GM12891 (cell line): Measurements from ENCODE around the gene BOC.

Experiments used
- DNase-seq: peaks from one replicate; pipeline ENCODE4 v3.0.0; 2011; ENCODE audit warnings: low spot score; ENCODE audit not compliant: insufficient read length
- FAIRE-seq: peaks from 2 replicates; lab custom pipeline; 2011; peaks lifted over from hg19 to GRCh38; lab: Jason Lieb, UNC
- PAX5 ChIP-seq: IDR thresholded peaks from 2 replicates; pipeline ENCODE4 v1.6.1; 2011; ENCODE audit warnings: low read length, moderate library complexity, mild to moderate bottlenecking; ENCODE audit not compliant: insufficient read depth, severe bottlenecking
- POLR2A ChIP-seq: IDR thresholded peaks from 2 replicates; pipeline ENCODE4 v1.6.1; 2011; ENCODE audit warnings: low read depth, low read length, control low read depth
- POLR2AphosphoS5 ChIP-seq: IDR thresholded peaks from 2 replicates; pipeline ENCODE4 v1.6.1; 2011; ENCODE audit warnings: low read depth, low read length, control low read depth
- POU2F2 ChIP-seq: IDR thresholded peaks from 2 replicates; pipeline ENCODE4 v1.6.1; 2011; ENCODE audit warnings: low read depth, mild to moderate bottlenecking, control low read depth, low read length, moderate library complexity
- SPI1 ChIP-seq: IDR thresholded peaks from 2 replicates; pipeline ENCODE4 v1.6.1; 2011; ENCODE audit warnings: low read depth, low read length, control low read depth
- TAF1 ChIP-seq: IDR thresholded peaks from 2 replicates; pipeline ENCODE4 v1.6.1; 2011; ENCODE audit warnings: low read depth, low read length, control low read depth

The BOC gene

GRCh38 chr3:113258361-113258760 lies 47.0 kb downstream of the BOC start:
- TF ChIP-seq POLR2AphosphoS5 (no peak), POLR2A (no peak), PAX5 (no peak)
- DNase-seq (no peak), FAIRE-seq (no peak)

DNA sequence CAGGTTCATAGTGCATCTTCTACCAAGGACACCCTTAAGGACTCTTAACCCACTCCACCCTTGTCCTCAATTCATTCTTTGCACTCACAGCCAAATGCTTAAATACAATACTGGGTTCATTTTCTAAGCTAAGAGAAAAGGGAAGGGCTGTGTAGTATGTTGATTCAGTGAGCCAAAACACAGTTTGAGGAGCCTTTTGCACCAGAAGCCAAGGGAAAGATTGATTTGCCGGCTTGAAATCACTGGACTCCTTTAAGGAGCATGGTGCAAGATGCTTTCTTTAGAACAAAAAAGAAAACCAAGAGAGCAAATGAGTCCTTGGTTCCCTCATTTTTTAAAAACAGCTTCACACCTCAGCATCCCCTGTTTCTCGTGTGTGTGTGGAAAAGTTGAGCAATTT lies 47.8 kb downstream of the BOC start:
- no peak for FAIRE-seq
- TF ChIP-seq SPI1 (no peak), POLR2AphosphoS5 (no peak)
- no peak for DNase-seq

GRCh38 chr3:113261063-113261625 lies 49.8 kb downstream of the BOC start:
- no peak for DNase-seq
- TF ChIP-seq PAX5: no peak
- TF ChIP-seq POLR2AphosphoS5: no peak
- TF ChIP-seq POLR2A: no peak
- no peak for TF ChIP-seq TAF1
- TF ChIP-seq POU2F2: no peak
- no peak for TF ChIP-seq SPI1
- no peak for FAIRE-seq

DNA sequence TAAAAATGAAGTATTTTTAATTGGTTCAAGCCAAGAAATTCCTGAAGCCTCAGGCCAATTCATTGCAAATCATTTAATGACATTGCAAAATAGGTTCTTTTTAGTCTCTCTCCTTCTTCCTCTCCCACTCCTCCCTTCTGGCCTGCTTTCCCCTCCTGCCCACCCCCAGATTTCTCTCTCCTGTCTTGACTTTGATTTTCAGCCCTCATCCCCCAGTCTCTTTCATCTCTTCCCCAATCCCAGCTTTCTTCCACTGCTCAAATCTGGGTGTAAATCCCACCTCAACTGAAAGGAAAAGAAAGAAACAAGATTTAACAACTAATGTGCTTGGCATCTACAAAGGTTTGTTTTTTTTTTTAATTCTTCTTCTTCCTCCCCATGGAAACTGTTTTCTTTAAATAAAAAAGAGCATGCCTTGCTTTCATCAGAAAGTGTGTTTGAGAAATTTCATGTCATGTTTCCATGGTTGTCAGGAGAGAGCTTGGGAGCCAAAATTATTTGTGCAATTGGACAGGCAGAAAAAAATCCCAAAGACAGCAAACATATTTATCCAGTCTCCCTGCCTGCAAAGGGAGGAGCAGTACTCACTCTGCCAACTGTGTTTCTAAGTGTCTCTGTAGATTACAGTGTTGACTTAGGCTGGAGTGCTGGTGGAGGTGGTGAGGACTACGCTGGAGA lies 50.4 kb downstream of the BOC start:
- DNase-seq: no peak
- TF ChIP-seq POU2F2: no peak
- TF ChIP-seq TAF1: no peak
- no peak for TF ChIP-seq POLR2AphosphoS5
- FAIRE-seq: no peak

DNA sequence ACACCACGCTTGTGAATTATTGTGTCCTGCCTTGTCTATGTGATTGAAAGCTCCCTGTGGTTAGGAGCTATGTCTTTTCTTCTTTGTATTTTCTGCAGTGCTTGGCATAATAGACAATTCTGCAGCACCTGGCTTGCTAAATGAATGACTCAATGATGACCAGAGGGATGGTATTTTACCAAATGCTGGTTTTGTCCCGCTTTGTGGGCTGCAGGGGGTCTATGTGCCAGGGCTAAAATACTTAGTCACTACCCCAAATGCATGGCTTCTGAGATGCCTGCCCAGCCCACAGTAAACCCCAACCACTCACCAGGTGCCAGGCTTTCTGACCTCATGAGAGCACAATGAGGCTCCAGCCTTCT lies 50.9 kb downstream of the BOC start:
- DNase-seq (no peak), FAIRE-seq (no peak)
- no peak for TF ChIP-seq POU2F2
- TF ChIP-seq SPI1: no peak
- TF ChIP-seq TAF1: no peak
- TF ChIP-seq POLR2AphosphoS5: no peak
- no peak for TF ChIP-seq POLR2A
- TF ChIP-seq PAX5: no peak

- DNase-seq (no peak), FAIRE-seq (no peak)
- no peak for TF ChIP-seq TAF1
- TF ChIP-seq POLR2AphosphoS5: no peak
- TF ChIP-seq POLR2A: no peak
- TF ChIP-seq POU2F2: no peak
- TF ChIP-seq SPI1: no peak
Measured at GRCh38 chr3:113263020-113263419, 51.7 kb downstream of the BOC start.

- no peak for FAIRE-seq
- DNase-seq: no peak
- TF ChIP-seq TAF1: no peak
- TF ChIP-seq PAX5: no peak
- no peak for TF ChIP-seq SPI1
- TF ChIP-seq POLR2AphosphoS5: no peak
- no peak for TF ChIP-seq POLR2A
- no peak for TF ChIP-seq POU2F2
Measured at GRCh38 chr3:113263778-113264177, 52.4 kb downstream of the BOC start.

DNA sequence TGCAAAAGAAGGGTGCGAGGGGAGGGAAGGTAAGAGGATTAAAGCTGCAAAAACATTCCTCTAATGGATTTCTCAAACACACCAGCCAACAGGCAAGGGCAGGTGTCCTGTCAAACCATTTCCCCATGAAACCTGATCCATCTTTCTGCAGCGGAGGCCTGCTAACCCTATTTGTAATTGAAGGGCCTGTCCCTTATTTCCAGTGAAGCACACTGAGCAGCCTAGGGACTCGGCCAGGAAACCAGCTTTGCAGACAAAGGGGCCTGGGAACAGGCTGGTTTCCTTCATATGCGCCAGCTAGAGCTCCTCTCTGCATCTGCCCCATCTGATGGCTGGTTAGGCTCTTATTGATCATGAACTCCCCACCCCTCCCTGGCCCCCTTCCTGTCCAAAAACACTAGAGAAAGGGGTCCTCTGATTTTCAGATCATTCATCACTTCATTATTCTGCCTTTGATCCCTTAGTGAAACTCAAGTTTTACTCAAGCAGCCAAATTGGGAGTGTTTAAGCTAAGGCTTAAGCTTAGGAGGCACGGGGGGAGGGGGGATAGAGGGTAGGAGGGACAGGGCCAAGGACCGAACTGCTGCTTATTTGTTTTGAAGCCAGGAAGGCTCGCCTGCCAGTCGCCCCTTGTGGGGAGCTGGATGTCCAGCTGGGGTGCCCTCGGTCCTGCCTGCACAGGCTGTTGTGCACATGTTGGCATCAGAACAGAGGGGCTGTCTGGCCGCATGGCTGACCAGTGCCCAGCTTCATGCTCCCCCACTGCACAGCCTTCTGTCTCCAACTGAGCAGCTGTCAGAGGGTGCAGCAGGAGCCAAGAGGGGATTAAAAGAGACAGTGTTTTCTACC lies 53.1 kb downstream of the BOC start:
- no peak for DNase-seq
- TF ChIP-seq POLR2A (no peak), SPI1 (no peak), POU2F2 (no peak), TAF1 (no peak), POLR2AphosphoS5 (no peak), PAX5 (no peak)
- FAIRE-seq: no peak

GRCh38 chr3:113265231-113265630 lies 53.9 kb downstream of the BOC start:
- DNase-seq: no peak
- TF ChIP-seq SPI1 (no peak), POU2F2 (no peak), TAF1 (no peak)
- no peak for FAIRE-seq

- TF ChIP-seq TAF1 (no peak), POU2F2 (no peak), POLR2A (no peak), SPI1 (no peak), POLR2AphosphoS5 (no peak), PAX5 (no peak)
- DNase-seq: no peak
- no peak for FAIRE-seq
Measured at GRCh38 chr3:113266738-113267137, 55.4 kb downstream of the BOC start.
